Stomach (tissue), 9 donors: Measurements from ENCODE around the gene MRPL27. TPM values are rescaled to one million over a fixed set of nuclear protein-coding genes. Genes with fewer than 3 reads are reported as not detected.
A peak's percentile ranks its signal among the peaks of the same experiment; 100 is the strongest.
"Not testable (repeated sequence)": the region's sequence is repeated elsewhere in the genome, so short reads cannot be mapped to it uniquely, and the experiment has no call there.

ENCODE experiments used
- DNase-seq, 2 donors: peaks; one replicate each; pipeline versions ENCODE4 v3.0.0 to v3.0.0-alpha.2; 2013 to 2019
- H3K27ac ChIP-seq, 5 donors: fragments of 200-600 bp in 4 of 5; sonication (generic) in 4 of 5; one replicate each; pipeline ENCODE4 v1.5.1; 2013 to 2019; ENCODE audit warnings: mild to moderate bottlenecking in 1 of 5, moderate library complexity in 1 of 5
- H3K27me3 ChIP-seq, 3 donors: fragments of 200-600 bp; sonication (generic); one replicate each; pipeline ENCODE4 v1.5.1; 2017 to 2019; ENCODE audit warnings: mixed run types in 1 of 3
- H3K36me3 ChIP-seq, 4 donors: fragments of 200-600 bp; sonication (generic); 1 replicate in 3 of 4; 2 replicates in 1 of 4; pipeline ENCODE4 v1.5.1; 2016 to 2019
- H3K4me1 ChIP-seq, 4 donors: fragments of 200-600 bp; sonication (generic); one replicate each; pipeline ENCODE4 v1.5.1; 2016 to 2019
- H3K4me3 ChIP-seq, 4 donors: fragments of 200-600 bp; sonication (generic) in 3 of 4; one replicate each; pipeline ENCODE4 v1.5.1; 2016 to 2019; ENCODE audit warnings: mild to moderate bottlenecking in 1 of 4
- H3K9me3 ChIP-seq, 4 donors: fragments of 200-600 bp; sonication (generic); one replicate each; pipeline ENCODE4 v1.5.1; 2016 to 2019
- EP300 ChIP-seq: sonication (generic); formaldehyde crosslinking; IDR thresholded peaks from one replicate; pipeline ENCODE4 v1.6.1; 2017; ENCODE audit warnings: antibody characterized with exemption
- POLR2A ChIP-seq, 4 donors: fragments of 450-650 bp; IDR thresholded peaks; one replicate each; pipeline ENCODE4 v1.6.1; 2016; ENCODE audit warnings: antibody characterized with exemption in 4 of 4, control low read depth in 2 of 4, mild to moderate bottlenecking in 1 of 4, moderate library complexity in 1 of 4
- POLR2AphosphoS5 ChIP-seq, 3 donors: sonication (generic); formaldehyde crosslinking; IDR thresholded peaks; one replicate each; pipeline ENCODE4 v1.6.1; 2016; ENCODE audit warnings: antibody characterized with exemption in 3 of 3
- WGBS, 5 donors: extraction: QIAGEN DNeasy Blood & Tissue Kit in 3 of 5; methylation state at CpG; one replicate each; pipeline versions ENCODE4 v1.1.5 to v1.1.7; 2013 to 2018; 5-methylcytosine and 5-hydroxymethylcytosine counted together
- intact Hi-C: fragments of 100-400 bp; cut with DNase I; formaldehyde crosslinking; loops from one replicate; pipeline ENCODE4 v1.15.1; 2023; ENCODE audit warnings: low total_unique reads
- polyA plus RNA-seq, 3 donors: library from polyadenylated mRNA; stranded (reverse); fragments of 200-250 nt; gene quantifications; one replicate each; pipeline ENCODE4 v1.2.3, GENCODE V29; 2013
- total RNA-seq, 5 donors: library from RNA; depleted of rRNA; stranded (reverse); fragments of >200 nt; gene quantifications; one replicate each; pipeline versions ENCODE4 v1.1.0 to v1.2.3, GENCODE V29; 2014 to 2016
- TF ChIP-seq, protein P1 (sequence below), 7 experiments: fragments of 450-650 bp in 4 of 7; fragments of 200-600 bp in 3 of 7; sonication (generic) in 3 of 7; IDR thresholded peaks; one replicate each; pipeline ENCODE4 v1.5.1; 2016 to 2019; ENCODE audit warnings: antibody characterized with exemption in 7 of 7, control low read depth in 2 of 7, mild to moderate bottlenecking in 1 of 7
- donor health status: healthy with polysubstance abuse.
- donor health status: Bipolar disorder and iron deficiency.
- donor health status: healthy.

The MRPL27 gene
- total and polyA plus RNA-seq, 8 donors, result 25.0 to 258 (median 60.1) TPM

DNA sequence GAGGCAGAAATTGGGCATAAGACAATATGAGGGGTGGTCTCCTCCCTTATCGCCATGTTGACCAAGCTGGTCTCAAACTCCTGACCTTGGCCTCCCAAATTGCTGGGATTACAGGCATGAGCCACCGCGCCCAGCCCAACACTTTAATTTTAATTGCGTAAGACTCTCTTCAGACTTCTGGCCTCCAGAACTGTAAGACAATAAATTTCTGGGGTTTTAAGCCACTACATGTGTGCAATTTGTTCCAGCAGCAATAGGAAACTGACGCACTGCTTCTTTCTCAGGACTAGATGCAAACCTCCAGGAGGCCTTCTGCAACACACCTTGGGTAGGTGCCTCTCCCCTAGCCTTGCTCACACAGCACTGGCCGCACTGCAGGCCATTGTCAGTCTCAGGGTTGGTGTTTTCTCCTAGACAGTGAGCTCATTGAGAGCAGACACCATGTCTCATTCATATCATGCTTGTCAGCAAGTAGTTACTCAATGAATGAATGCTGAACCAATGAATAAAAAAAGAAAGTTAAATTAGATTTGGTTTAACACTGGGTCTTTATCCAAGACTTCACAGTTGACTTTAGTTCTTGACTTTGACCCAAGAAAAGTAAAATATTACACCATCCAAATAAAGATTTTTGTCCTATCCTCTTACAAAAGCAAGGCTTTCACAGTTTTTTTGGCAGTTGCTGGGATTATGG is 47.6 kb upstream of the MRPL27 start:
- 94 to 99% (median 96%) methylated on average over 6 of the region's 6 CpGs for WGBS, 5 donors
- no peaks in the 10 kb centered on the region for H3K36me3 ChIP-seq
- DNase-seq, result no peak
- no peaks in the 10 kb centered on the region for H3K9me3 ChIP-seq
- intact Hi-C loops, result no loop called here
- no peak overlapping the region for H3K4me3 ChIP-seq
- no peak for TF ChIP-seq POLR2AphosphoS5 (IDR thresholded peaks at IDR 0.05)
- no peak for TF ChIP-seq EP300
- TF ChIP-seq POLR2A (IDR thresholded peaks at IDR 0.05), result no peak
- TF ChIP-seq, protein P1, sequence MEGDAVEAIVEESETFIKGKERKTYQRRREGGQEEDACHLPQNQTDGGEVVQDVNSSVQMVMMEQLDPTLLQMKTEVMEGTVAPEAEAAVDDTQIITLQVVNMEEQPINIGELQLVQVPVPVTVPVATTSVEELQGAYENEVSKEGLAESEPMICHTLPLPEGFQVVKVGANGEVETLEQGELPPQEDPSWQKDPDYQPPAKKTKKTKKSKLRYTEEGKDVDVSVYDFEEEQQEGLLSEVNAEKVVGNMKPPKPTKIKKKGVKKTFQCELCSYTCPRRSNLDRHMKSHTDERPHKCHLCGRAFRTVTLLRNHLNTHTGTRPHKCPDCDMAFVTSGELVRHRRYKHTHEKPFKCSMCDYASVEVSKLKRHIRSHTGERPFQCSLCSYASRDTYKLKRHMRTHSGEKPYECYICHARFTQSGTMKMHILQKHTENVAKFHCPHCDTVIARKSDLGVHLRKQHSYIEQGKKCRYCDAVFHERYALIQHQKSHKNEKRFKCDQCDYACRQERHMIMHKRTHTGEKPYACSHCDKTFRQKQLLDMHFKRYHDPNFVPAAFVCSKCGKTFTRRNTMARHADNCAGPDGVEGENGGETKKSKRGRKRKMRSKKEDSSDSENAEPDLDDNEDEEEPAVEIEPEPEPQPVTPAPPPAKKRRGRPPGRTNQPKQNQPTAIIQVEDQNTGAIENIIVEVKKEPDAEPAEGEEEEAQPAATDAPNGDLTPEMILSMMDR (IDR thresholded peaks at IDR 0.05), result no peak
- H3K4me1 ChIP-seq, result peaks cover 16 to 45% (median 21%) of the 10 kb centered on the region in 4 donors
- peak overlapping the region in 4 of 5 donors; percentile 70 to 85 (median 78) for H3K27ac ChIP-seq
- no peaks in the 10 kb centered on the region for H3K27me3 ChIP-seq

DNA sequence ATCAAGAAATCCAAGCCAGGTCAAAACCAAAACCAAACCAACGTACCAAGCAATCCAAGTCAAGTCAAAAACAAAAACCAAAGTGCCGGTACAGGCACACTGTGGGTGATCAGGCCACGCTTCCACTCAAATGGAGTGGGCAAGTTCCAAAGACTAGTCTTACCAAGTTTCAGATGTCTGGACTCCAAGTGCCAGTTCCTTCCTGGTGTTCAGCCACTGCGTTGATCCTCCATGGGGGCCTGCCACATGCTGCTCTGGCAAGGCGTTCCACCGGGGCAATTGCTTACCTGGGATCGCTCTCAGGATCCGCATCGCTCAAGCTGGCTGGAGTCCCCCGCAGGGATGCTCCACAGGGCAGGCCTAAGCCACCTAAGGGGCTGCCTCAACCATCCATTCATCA is 46.6 kb upstream of the MRPL27 start:
- DNase-seq, H3K4me3 ChIP-seq, H3K27ac ChIP-seq, H3K27me3 ChIP-seq, intact Hi-C loops, H3K9me3 ChIP-seq, H3K36me3 ChIP-seq: not testable (repeated sequence)
- peaks cover 10 to 35% (median 14%) of the 10 kb centered on the region in 4 donors for H3K4me1 ChIP-seq
- 95 to 99% (median 97%) methylated on average over 10 of the region's 10 CpGs for WGBS, 5 donors

DNA sequence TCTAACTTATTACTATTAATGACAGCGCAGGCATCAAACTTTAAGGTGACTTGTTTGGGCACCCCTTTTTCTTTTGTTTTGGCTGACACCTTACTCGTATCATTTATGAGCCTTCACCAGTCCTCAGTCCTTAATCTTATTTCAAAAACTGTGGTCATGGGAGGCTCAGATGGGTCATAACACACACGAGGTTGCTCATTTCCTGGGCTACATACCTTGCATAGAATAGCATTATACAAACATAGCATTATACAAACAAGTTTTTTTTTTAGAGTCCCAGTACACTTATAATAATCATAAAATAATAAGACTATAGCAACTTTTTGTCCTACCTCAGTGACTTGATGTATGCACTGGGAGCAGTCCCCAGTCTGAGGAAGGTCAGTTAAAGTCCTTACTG is 41.8 kb upstream of the MRPL27 start:
- TF ChIP-seq EP300, result no peak
- Histone ChIP-seq H3K27ac (no peak overlapping the region), H3K9me3 (no peaks in the 10 kb centered on the region), H3K4me1 (no peaks in the 10 kb centered on the region), H3K27me3 (no peaks in the 10 kb centered on the region), H3K4me3 (no peak overlapping the region), H3K36me3 (no peaks in the 10 kb centered on the region)
- 65 to 73% (median 69%) methylated on average over 3 of the region's 3 CpGs for WGBS, 5 donors
- intact Hi-C loops, result no loop called here
- no peak for DNase-seq

DNA sequence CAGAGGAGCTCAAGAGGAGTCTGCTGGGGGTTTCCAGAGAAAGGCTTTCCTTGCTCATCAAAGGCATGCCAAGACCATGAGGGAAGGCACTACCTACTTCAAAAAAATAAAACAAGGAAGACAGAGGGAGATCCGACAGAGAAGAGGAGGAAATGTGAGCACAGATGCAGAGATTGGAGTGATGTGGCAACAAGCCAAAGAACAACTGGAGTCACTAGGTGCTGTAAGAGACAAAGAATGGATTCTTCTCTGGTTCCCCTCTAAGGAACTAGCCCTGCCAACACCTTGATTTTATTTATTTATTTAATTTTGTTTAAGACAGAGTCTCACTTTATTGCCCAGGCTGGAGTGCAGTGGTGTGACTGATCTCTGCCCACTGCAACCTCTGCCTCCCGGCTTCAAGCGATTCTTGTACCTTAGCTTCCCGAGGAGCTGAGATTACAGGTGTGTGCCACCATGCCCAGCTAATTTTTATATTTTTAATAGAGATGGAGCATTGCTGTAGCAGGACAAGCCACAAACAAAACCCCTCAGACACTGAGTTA is 39.3 kb upstream of the MRPL27 start:
- TF ChIP-seq, protein P1 (IDR thresholded peaks at IDR 0.05), result no peak
- no peak for TF ChIP-seq POLR2A (IDR thresholded peaks at IDR 0.05)
- no peak for TF ChIP-seq POLR2AphosphoS5 (IDR thresholded peaks at IDR 0.05)
- no peak for TF ChIP-seq EP300
- Histone ChIP-seq H3K27ac (no peak overlapping the region), H3K4me3 (no peak overlapping the region), H3K4me1 (no peaks in the 10 kb centered on the region), H3K27me3 (no peaks in the 10 kb centered on the region), H3K36me3 (no peaks in the 10 kb centered on the region), H3K9me3 (no peaks in the 10 kb centered on the region)
- no peak for DNase-seq
- 82 to 90% (median 87%) methylated on average over 4 of the region's 4 CpGs for WGBS, 5 donors
- intact Hi-C loops, result no loop called here

DNA sequence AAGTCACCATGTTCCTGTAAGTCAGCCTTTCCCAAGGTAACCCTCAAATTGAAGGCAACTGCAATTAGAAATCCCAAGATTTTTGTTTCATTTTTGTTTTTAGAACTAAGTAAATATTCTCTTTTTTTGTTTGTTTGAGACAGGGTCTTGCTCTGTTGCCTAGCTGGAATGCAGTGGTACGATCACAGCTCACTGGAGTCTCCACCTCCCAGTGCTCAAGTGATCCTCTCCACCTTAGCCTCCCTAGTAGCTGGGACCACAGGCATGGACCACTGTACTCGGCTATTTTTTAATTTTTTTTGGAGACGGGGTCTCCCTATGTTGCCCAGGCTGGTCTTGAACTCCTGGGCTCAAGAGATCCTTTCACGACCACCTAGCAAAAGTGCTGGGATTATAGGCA is 34.9 kb upstream of the MRPL27 start:
- Histone ChIP-seq H3K36me3 (no peaks in the 10 kb centered on the region), H3K27me3 (no peaks in the 10 kb centered on the region), H3K4me3 (no peak overlapping the region), H3K9me3 (no peaks in the 10 kb centered on the region), H3K27ac (no peak overlapping the region), H3K4me1 (no peaks in the 10 kb centered on the region)
- intact Hi-C loops, result no loop called here
- DNase-seq, result no peak
- 67 to 86% (median 81%) methylated on average over 4 of the region's 4 CpGs for WGBS, 5 donors
- no peak for TF ChIP-seq POLR2AphosphoS5 (IDR thresholded peaks at IDR 0.05)
- TF ChIP-seq, protein P1 (IDR thresholded peaks at IDR 0.05), result no peak
- no peak for TF ChIP-seq EP300
- TF ChIP-seq POLR2A (IDR thresholded peaks at IDR 0.05), result no peak
